ENCODE measurements around the gene AIP. TPM values are rescaled to one million over a fixed set of nuclear protein-coding genes. Genes with fewer than 3 reads are reported as not detected.

AIP gene
- total RNA-seq, 1 donor from 2014 or later, result 32.9 TPM

DNA sequence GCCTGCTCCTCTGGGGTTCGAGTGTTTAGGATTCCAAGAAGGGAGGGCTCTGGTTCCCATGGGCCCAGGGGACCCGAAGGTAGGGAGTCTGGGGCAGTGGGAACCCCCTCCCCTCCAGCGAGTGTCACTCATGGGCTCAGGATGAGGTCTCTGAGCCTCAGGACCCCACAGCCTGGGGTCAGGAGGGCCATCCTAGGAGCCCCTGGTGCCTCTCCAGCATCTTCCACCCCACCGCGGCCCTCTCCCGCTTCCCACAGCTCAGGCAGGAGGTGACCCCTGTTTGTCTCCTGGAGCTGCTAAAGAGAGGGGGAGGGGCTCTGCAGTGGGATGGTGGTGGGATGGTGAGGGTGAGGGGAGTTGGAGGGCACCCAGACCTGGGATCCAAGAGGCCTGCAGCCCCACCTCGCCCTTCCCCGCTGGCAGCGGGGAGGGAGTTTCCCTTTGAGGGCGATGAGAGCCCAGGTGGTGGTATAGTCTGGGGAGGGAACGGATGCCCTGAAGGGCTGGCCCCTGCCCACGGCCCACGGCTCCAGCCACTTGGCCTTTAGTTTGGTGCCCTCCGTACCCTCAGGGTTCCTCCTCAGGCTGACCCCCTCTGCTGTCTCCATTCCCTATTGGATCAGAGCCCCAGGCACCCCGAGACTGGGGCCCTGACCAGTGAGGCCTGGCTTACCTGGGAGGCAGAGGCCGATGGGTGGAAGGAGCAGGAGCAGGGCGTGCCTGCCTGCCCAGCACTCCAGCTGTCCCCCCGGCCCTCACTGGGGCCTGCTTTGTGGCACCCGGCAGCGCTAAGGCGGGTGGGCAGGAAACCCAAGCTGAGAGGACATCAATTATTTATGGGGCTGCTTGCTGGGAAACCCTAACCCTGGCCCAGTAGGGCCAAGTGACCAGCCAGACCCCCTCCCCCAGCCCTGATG lies 28.8 kb upstream of the AIP start:
- no peaks in the 10 kb centered on the region for H3K9me3 Mint-ChIP-seq (ENCODE audit: unreplicated experiment)
- peaks cover 2% of the 10 kb centered on the region for H3K4me1 Mint-ChIP-seq (ENCODE audit: unreplicated experiment)
- no peak overlapping the region for H3K27ac Mint-ChIP-seq (ENCODE audit: unreplicated experiment)
- H3K36me3 Mint-ChIP-seq (ENCODE audit: low read depth, unreplicated experiment), result no peaks in the 10 kb centered on the region
- DNase-seq (ENCODE audit: low spot score), result no peak
- H3K4me3 Mint-ChIP-seq (ENCODE audit: unreplicated experiment), result no peak overlapping the region
- TF ChIP-seq CTCF (IDR thresholded peaks at IDR 0.05; ENCODE audit: unreplicated experiment), result no peak
- peaks cover 12% of the 10 kb centered on the region for H3K27me3 Mint-ChIP-seq (ENCODE audit: unreplicated experiment)

GRCh38 chr11:67455054-67455453 lies 27.8 kb upstream of the AIP start, which contains the start of gene CABP4:
TSS of gene CABP4 (plus strand) at chr11:67455354. CDS start at chr11:67455424, 70 bp downstream.
- no peaks in the 10 kb centered on the region for H3K36me3 Mint-ChIP-seq (ENCODE audit: low read depth, unreplicated experiment)
- peak within 1 kb of the TSS; percentile 62 for H3K4me3 Mint-ChIP-seq (ENCODE audit: unreplicated experiment)
- H3K9me3 Mint-ChIP-seq (ENCODE audit: unreplicated experiment), result no peaks in the 10 kb centered on the region
- H3K27ac Mint-ChIP-seq (ENCODE audit: unreplicated experiment), result no peak within 1 kb of the TSS
- no peak for TF ChIP-seq CTCF (IDR thresholded peaks at IDR 0.05; ENCODE audit: unreplicated experiment)
- DNase-seq (ENCODE audit: low spot score), result no peak
- peaks cover 12% of the 10 kb centered on the region for H3K27me3 Mint-ChIP-seq (ENCODE audit: unreplicated experiment)
- peaks cover 2% of the 10 kb centered on the region for H3K4me1 Mint-ChIP-seq (ENCODE audit: unreplicated experiment)

DNA sequence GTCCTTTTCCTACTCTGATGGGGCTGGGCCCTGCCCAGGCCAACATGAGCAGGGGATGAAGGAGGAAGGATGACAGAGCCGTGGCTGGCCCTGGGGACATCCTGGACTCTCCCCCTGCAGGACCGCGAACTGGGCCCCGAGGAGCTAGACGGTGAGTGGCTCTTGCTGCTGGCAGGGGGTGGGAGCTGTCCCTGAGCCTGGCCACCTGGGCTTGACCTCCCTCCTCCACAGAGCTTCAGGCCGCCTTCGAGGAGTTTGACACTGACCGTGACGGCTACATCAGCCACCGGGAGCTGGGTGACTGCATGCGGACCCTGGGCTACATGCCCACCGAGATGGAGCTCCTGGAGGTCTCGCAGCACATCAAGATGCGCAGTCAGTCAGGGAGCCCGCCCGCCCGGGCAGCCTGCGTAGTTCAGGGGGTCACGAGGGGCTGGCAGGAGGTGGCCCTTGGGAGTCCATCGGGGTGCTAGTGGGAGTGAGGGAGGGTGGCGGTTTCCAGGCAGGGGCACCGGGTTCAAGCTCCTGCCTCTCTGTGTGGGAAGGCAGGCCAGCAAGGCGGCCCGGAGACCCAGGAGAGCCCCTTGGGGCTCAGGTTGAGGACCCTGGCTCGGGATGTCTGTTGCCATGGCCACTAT lies 26.6 kb upstream of the AIP start:
- DNase-seq (ENCODE audit: low spot score), result no peak
- Mint-ChIP-seq H3K4me1 (ENCODE audit: unreplicated experiment) (peaks cover 2% of the 10 kb centered on the region), H3K9me3 (ENCODE audit: unreplicated experiment) (no peaks in the 10 kb centered on the region), H3K4me3 (ENCODE audit: unreplicated experiment) (no peak overlapping the region), H3K36me3 (ENCODE audit: low read depth, unreplicated experiment) (no peaks in the 10 kb centered on the region), H3K27me3 (ENCODE audit: unreplicated experiment) (peaks cover 13% of the 10 kb centered on the region), H3K27ac (ENCODE audit: unreplicated experiment) (no peak overlapping the region)
- TF ChIP-seq CTCF (IDR thresholded peaks at IDR 0.05; ENCODE audit: unreplicated experiment), result no peak

DNA sequence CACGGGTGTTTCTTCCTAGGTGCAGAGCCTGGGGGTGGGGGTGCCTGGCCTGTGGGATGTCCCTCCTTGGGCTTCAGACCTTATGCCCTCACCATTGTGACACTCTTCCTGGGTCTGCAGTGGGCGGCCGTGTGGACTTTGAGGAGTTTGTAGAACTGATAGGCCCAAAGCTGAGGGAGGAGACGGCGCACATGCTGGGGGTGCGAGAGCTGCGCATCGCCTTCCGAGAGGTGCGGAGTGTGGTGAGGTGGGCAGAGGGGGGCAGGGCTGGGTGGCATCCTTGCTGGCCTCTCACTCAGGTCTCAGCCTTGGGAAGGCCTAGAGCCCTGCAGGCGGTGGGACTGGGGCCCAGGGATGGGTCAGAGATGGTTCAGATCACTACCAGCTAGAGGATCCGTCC lies 25.4 kb upstream of the AIP start:
- H3K9me3 Mint-ChIP-seq (ENCODE audit: unreplicated experiment), result no peaks in the 10 kb centered on the region
- TF ChIP-seq CTCF (IDR thresholded peaks at IDR 0.05; ENCODE audit: unreplicated experiment), result no peak
- no peak for DNase-seq (ENCODE audit: low spot score)
- no peak overlapping the region for H3K4me3 Mint-ChIP-seq (ENCODE audit: unreplicated experiment)
- peaks cover 2% of the 10 kb centered on the region for H3K4me1 Mint-ChIP-seq (ENCODE audit: unreplicated experiment)
- H3K27ac Mint-ChIP-seq (ENCODE audit: unreplicated experiment), result no peak overlapping the region
- H3K36me3 Mint-ChIP-seq (ENCODE audit: low read depth, unreplicated experiment), result no peaks in the 10 kb centered on the region
- peaks cover 10% of the 10 kb centered on the region for H3K27me3 Mint-ChIP-seq (ENCODE audit: unreplicated experiment)

GRCh38 chr11:67458266-67458665 lies 24.6 kb upstream of the AIP start:
- TF ChIP-seq CTCF (IDR thresholded peaks at IDR 0.05; ENCODE audit: unreplicated experiment), result no peak
- DNase-seq (ENCODE audit: low spot score), result no peak
- H3K36me3 Mint-ChIP-seq (ENCODE audit: low read depth, unreplicated experiment), result no peaks in the 10 kb centered on the region
- peaks cover 2% of the 10 kb centered on the region for H3K4me1 Mint-ChIP-seq (ENCODE audit: unreplicated experiment)
- no peak overlapping the region for H3K4me3 Mint-ChIP-seq (ENCODE audit: unreplicated experiment)
- no peak overlapping the region for H3K27ac Mint-ChIP-seq (ENCODE audit: unreplicated experiment)
- peaks cover 10% of the 10 kb centered on the region for H3K27me3 Mint-ChIP-seq (ENCODE audit: unreplicated experiment)
- no peaks in the 10 kb centered on the region for H3K9me3 Mint-ChIP-seq (ENCODE audit: unreplicated experiment)
